Astrocyte of the spinal cord (primary cell): ENCODE results near the gene SNX9.
"Not testable (repeated sequence)": the region's sequence is repeated elsewhere in the genome, so short reads cannot be mapped to it uniquely, and the experiment has no call there.

Experiments used
- DNase-seq: peaks from one replicate; pipeline ENCODE4 v3.0.0; 2011; ENCODE audit warnings: low read depth, low spot score
- H3K4me3 ChIP-seq: 2 replicates; pipeline ENCODE4 v1.5.1; 2011; ENCODE audit warnings: low read depth, mild to moderate bottlenecking, low read length, moderate library complexity
- in situ Hi-C: cut with HindIII; loops from 2 replicates; pipeline ENCODE4 v1.10.0; 2017; ENCODE audit warnings: low sequenced_read_pairs
- TF ChIP-seq, protein P1 (sequence below): IDR thresholded peaks from 2 replicates; pipeline ENCODE4 v1.5.1; 2012; ENCODE audit warnings: low read depth, mild to moderate bottlenecking, low read length, inconsistent platforms

SNX9 gene

GRCh38 chr6:157943249-157943963, 120.4 kb downstream of the SNX9 start:
- TF ChIP-seq, protein P1, sequence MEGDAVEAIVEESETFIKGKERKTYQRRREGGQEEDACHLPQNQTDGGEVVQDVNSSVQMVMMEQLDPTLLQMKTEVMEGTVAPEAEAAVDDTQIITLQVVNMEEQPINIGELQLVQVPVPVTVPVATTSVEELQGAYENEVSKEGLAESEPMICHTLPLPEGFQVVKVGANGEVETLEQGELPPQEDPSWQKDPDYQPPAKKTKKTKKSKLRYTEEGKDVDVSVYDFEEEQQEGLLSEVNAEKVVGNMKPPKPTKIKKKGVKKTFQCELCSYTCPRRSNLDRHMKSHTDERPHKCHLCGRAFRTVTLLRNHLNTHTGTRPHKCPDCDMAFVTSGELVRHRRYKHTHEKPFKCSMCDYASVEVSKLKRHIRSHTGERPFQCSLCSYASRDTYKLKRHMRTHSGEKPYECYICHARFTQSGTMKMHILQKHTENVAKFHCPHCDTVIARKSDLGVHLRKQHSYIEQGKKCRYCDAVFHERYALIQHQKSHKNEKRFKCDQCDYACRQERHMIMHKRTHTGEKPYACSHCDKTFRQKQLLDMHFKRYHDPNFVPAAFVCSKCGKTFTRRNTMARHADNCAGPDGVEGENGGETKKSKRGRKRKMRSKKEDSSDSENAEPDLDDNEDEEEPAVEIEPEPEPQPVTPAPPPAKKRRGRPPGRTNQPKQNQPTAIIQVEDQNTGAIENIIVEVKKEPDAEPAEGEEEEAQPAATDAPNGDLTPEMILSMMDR = no peak
- in situ Hi-C loops = no loop called here
- no peak overlapping the region for H3K4me3 ChIP-seq
- DNase-seq = no peak

DNA sequence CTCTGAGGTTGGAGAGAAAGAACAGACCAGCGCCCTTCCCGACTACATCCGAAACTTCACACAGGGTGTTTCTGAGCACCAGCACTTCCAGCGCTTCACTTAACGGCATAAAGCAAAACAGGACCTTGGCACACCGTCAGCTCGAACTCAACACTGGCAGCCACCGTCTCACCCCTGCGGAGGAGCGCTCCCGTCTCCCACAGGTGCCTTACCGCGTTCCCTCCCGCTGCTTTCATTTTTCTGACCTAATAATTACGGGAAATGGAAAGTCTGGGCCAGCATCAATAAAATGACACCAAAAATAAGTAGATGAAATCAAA, 120.9 kb downstream of the SNX9 start:
- no peak for DNase-seq
- in situ Hi-C loops = no loop called here
- TF ChIP-seq, protein P1 = no peak
- no peak overlapping the region for H3K4me3 ChIP-seq

GRCh38 chr6:157944983-157945931, 122.2 kb downstream of the SNX9 start:
- in situ Hi-C loops = no loop called here
- TF ChIP-seq, protein P1 = no peak
- peak; percentile 79 for DNase-seq
- H3K4me3 ChIP-seq = no peak overlapping the region

DNA sequence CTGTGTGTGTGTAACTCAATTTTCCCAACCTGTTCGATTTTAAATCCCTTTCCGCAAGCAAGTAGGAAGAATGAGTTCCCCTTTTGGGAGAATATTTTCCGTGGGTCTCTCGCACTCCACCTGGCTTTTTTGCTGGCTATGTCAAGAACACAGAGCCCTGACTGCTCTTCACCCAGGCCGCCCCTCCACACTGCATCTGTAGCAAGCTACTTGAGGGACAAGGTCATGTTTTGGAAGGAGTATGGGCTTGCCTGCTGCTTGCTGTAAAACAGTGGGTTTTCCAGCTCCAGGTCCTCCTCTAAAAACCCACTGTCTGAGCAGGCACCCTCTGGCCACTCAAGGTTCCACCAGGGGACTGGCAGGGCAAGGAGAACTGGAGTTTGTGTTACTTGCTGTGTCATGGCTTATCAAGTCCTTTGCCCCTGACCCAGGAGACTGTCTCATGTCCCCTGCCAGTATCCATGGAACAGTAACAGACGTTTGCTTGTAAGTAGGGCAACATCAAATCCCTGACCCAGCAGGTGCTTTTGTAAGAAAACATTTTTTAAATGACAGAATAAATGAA, 123.1 kb downstream of the SNX9 start:
- TF ChIP-seq, protein P1 = no peak
- H3K4me3 ChIP-seq = no peak overlapping the region
- in situ Hi-C loops = no loop called here
- DNase-seq = no peak

DNA sequence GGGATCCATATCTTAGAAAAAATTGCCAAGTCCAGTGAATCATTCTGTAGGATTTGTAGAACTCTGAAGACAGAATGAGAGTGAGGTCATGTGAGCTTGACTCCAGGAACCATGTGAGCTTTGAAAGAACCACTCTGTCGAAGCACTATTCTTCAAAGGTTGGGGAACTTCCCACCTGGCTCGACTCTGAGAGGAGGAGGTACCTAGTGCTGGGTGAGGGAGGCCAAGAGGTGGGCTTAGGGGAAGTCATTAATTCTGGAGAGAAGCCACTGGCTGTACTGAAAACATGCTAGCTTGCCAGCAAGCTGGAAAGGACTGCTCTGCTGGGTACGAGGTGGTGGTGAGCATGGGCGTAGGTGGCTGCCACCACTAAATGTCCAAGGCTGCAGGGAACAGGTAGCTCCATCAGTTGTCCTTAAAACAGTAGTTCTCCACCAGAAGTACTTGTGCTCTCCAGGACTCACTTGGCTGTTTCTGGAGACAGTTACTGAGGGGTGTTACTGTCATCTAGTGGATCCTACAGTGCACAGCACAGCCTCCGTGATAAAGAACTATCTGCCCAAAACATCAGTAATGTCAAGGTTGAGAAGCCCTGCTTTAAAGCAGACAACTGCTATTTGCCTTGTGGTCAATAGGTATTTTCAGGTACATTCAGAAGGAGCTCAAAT, 124.0 kb downstream of the SNX9 start:
- TF ChIP-seq, protein P1 = peak; percentile 63
- no peak overlapping the region for H3K4me3 ChIP-seq
- no peak for DNase-seq
- in situ Hi-C loops = no loop called here

DNA sequence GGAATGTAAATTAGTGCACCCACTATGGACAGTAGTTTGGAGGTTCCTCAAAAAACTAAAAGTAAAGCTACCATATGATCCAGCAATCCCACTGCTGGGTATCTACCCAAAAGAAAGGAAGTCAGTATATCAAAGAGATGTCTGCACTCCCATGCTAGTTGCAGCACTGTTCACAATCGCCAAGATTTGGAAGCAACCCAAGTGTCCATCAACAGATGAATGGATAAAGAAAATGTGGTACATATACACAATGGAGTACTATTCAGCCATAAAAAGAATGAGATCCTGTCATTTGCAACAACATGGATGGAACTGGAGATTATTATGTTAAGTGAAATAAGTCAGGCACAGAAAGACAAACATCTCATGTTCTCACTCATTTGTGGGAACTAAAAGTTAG, 127.9 kb downstream of the SNX9 start:
- in situ Hi-C loops, DNase-seq, H3K4me3 ChIP-seq: not testable (repeated sequence)
